ENCODE data around the gene SMYD4.
"Not testable (repeated sequence)": the region's sequence is repeated elsewhere in the genome, so short reads cannot be mapped to it uniquely, and the experiment has no call there.

SMYD4 gene

GRCh38 chr17:1779571-1780131, 50.1 kb downstream of the SMYD4 start:
- DNase-seq: no peak

DNA sequence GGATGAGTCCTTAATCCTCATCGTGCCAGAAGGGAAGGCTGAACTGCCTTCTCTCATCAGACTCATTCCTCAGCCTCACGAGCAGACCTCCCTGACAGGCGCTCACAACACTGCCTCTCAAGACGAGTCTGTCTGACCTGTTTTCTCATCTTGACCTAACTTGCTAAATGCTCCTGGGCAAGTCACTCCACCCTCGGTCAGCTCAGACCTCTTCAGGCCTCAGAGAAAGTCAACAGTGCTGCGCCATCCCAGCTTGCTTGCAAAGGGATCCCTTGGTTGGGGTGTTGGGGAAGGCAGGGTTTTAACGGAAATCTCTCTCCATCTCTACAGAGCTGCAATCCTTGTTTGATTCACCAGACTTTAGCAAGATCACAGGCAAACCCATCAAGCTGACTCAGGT, 52.8 kb downstream of the SMYD4 start:
- no peak for DNase-seq

- DNase-seq: no peak
Measured at GRCh38 chr17:1776328-1776727, 53.4 kb downstream of the SMYD4 start.

DNA sequence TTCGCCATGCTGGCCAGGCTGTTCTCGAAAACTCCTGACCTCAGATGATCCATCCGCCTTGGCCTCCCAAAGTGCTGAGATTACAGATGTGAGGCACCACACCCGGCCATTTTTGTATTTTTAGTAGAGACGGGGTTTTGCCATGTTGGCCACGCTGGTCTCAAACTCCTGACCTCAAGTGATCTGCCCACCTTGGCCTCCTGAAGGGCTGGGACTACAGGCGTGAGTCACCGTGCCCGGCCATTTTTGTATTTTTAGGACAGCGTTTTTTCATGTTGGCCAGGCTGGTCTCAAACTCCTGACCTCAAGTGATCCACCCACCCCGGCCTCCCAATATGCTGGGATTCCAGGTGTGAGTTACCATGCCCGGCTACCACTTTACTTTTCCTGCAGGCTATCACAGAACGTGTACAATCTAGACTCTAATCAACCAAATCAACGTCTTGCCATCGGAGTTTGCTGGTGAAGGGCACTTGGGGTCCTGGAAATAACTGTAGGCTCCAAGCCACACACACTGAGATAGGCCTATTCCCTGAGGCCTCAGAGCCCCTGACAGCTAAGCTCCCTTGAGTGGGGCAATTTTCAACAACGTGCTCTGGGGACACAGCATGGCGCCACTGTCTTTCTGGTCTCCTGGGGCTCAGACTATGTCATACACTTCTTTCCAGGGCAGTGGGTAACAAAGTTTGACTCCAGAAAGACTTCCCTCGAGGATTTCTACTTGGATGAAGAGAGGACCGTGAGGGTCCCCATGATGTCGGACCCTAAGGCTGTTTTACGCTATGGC, 55.1 kb downstream of the SMYD4 start:
- no peak for DNase-seq

GRCh38 chr17:1773696-1774181, 56.0 kb downstream of the SMYD4 start:
- DNase-seq: no peak

- not testable (repeated sequence) for DNase-seq
Measured at GRCh38 chr17:1773000-1773695, 56.6 kb downstream of the SMYD4 start.

DNA sequence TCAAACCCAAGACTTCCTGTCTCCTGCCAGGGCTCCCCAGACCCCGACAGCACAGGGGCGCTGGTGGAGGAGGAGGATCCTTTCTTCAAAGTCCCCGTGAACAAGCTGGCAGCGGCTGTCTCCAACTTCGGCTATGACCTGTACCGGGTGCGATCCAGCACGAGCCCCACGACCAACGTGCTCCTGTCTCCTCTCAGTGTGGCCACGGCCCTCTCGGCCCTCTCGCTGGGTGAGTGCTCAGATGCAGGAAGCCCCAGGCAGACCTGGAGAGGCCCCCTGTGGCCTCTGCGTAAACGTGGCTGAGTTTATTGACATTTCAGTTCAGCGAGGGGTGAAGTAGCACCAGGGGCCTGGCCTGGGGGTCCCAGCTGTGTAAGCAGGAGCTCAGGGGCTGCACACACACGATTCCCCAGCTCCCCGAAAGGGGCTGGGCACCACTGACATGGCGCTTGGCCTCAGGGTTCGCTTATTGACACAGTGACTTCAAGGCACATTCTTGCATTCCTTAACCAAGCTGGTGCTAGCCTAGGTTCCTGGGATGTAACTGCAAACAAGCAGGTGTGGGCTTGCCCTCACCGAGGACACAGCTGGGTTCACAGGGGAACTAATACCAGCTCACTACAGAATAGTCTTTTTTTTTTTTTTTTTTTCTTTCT, 59.8 kb downstream of the SMYD4 start:
- DNase-seq: no peak

DNA sequence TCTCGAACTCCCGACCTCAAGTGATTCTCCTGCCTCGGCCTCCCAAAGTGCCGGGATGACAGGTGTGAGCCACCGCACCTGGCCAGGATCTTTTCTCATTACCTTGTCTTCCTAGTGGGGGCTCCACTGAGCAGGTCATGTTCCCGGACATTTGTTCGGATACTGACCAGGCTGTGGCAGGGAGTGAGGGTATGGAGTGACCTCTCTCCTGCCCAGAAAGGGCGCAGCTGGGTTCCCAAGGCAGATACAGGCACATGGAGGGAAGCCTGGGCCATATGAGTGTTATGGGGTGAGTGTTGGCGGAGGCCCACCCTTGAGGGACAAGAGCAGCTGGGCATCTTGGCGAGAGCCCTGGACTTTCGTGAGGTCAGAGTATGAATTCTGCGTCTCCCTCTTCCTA, 62.3 kb downstream of the SMYD4 start:
- DNase-seq: no peak

- no peak for DNase-seq
Measured at GRCh38 chr17:1766382-1767135, 63.1 kb downstream of the SMYD4 start.

GRCh38 chr17:1765576-1765975, 64.1 kb downstream of the SMYD4 start:
- no peak for DNase-seq

- DNase-seq: not testable (repeated sequence)
Measured at GRCh38 chr17:1764705-1765104, 65.0 kb downstream of the SMYD4 start.

GRCh38 chr17:1764284-1764683, 65.4 kb downstream of the SMYD4 start:
- no peak for DNase-seq

GRCh38 chr17:1762901-1763898, 66.5 kb downstream of the SMYD4 start:
- DNase-seq: no peak

GRCh38 chr17:1762233-1762900, 67.3 kb downstream of the SMYD4 start:
- no peak for DNase-seq

DNA sequence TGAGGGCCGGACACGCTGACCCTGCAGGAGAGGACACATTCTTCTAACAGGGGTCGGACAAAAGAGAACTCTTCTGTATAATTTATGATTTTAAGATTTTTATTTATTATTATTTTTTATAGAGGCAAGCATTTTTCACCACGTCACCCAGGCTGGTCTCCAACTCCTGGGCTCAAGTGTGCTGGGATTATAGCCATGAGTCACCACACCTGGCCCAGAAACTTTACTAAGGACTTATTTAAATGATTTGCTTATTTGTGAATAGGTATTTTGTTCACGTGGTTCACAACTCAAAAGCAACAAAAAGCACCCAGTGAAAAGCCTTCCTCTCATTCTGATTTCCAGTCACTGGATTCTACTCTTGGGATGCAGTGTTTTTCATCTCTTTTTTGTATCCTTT, 70.2 kb downstream of the SMYD4 start:
- no peak for DNase-seq

DNA sequence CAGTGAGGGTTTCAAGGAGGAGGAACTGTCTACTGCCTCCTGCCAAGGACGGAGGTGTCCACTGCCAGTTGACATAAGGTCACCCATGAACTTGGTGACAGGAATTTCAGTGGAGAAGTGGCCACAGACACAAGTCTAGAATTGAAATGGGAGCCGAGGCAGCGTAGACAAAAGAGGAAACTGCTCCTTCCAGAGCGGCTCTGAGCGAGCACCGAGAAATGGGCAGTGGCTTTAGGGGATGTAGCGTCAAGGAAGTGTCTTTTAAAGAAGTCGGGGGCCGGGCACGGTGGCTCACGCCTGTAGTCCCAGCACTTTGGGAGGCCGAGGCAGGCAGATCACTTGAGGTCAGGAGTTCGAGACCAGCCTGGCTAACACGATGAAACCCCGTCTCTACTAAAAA, 70.9 kb downstream of the SMYD4 start:
- DNase-seq: no peak

DNA sequence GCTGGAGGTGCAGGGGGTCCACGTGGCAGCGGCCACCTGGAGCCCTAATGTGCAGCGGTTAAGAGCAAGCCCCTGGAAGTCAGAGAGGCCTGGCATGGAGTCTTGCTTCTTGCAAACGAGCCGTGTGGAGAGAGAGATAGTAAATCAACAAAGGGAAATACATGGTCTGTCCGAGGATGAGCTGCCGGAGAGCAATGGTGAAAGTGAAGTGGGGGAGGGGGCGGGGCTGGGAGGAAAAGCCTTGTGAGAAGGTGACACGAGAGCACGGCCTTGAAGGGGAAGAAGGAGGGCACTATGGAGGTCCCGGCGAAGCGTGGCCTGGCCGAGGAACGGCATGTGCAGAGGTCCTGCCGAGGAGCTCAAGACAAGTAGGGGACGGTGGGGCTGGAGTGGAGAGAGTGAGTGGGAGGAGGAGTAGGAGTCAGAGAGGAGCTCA, 73.9 kb downstream of the SMYD4 start:
- no peak for DNase-seq

DNA sequence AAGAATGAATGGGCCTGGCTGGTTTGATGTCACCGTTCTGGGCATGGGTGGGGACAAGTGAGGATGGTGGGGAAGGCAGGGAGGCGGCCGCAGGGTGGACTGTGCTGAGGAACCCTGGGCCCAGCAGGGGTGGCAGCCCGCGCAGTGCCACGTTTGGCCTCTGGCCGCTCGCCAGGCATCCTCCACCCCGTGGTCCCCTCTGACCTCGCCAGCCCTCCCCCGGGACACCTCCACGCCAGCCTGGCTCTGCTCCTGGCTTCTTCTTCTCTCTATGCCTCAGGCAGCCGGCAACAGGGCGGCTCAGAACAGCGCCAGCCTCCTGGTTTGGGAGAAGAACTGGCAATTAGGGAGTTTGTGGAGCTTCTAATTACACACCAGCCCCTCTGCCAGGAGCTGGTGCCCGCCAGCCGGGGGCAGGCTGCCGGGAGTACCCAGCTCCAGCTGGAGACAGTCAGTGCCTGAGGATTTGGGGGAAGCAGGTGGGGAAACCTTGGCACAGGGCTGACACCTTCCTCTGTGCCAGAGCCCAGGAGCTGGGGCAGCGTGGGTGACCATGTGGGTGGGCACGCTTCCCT, 74.4 kb downstream of the SMYD4 start:
- DNase-seq: no peak

- DNase-seq: no peak
Measured at GRCh38 chr17:1754430-1755112, 75.1 kb downstream of the SMYD4 start.
